Adrenal gland (tissue), 12 donors: ENCODE results near the gene DLK2. TPM values are rescaled to one million over a fixed set of nuclear protein-coding genes. Genes with fewer than 3 reads are reported as not detected.

Experiments
- DNase-seq, 7 donors: peaks; one replicate each; pipeline ENCODE4 v3.0.0-alpha.2; 2019 to 2020
- H3K27ac ChIP-seq, 5 donors: fragments of 200-600 bp; sonication (generic) in 4 of 5; 1 replicate in 3 of 5; 2 replicates in 2 of 5; pipeline versions ENCODE4 v1.5.1 to v1.8.0; 2016 to 2020; ENCODE audit warnings: mild to moderate bottlenecking in 1 of 5
- H3K27me3 ChIP-seq: fragments of 200-600 bp; 2 replicates; pipeline ENCODE4 v1.8.0; 2021
- H3K36me3 ChIP-seq, 2 donors: fragments of 200-600 bp; replicated peaks in 1 of 2; 1 replicate in 1 of 2; 2 replicates in 1 of 2; pipeline versions ENCODE4 v1.5.1 to v1.8.0; 2018 to 2022
- H3K4me1 ChIP-seq, 2 donors: fragments of 200-600 bp; replicated peaks in 1 of 2; 1 replicate in 1 of 2; 2 replicates in 1 of 2; pipeline versions ENCODE4 v1.5.1 to v1.8.0; 2018 to 2021
- H3K4me3 ChIP-seq, 4 donors: fragments of 200-600 bp; sonication (generic) in 3 of 4; one replicate each; pipeline ENCODE4 v1.5.1; 2016 to 2018
- H3K9me3 ChIP-seq, 3 donors: fragments of 200-600 bp; sonication (generic) in 1 of 3; replicated peaks in 1 of 3; 1 replicate in 2 of 3; 2 replicates in 1 of 3; pipeline versions ENCODE4 v1.5.1 to v1.8.0; 2016 to 2021
- CTCF ChIP-seq, 6 experiments: fragments of 450-650 bp in 4 of 6; fragments of 200-600 bp in 2 of 6; sonication (generic) in 1 of 6; IDR thresholded peaks; 1 replicate in 5 of 6; 2 replicates in 1 of 6; pipeline versions ENCODE4 v1.5.1 to v1.8.0; 2016 to 2021; ENCODE audit warnings: antibody characterized with exemption in 6 of 6, mild to moderate bottlenecking in 2 of 6, moderate library complexity in 1 of 6
- POLR2A ChIP-seq, 2 donors: fragments of 450-650 bp; IDR thresholded peaks; one replicate each; pipeline ENCODE4 v1.6.1; 2017; ENCODE audit warnings: antibody characterized with exemption in 2 of 2, mild to moderate bottlenecking in 2 of 2, moderate library complexity in 1 of 2
- WGBS, 4 donors: extraction: QIAGEN DNeasy Blood & Tissue Kit in 2 of 4; methylation state at CpG; one replicate each; pipeline versions ENCODE4 v1.1.5 to v1.1.7; 2013 to 2017; 5-methylcytosine and 5-hydroxymethylcytosine counted together
- intact Hi-C, 2 donors: fragments of 100-400 bp; cut with DNase I; formaldehyde crosslinking; loops; one replicate each; pipeline versions ENCODE4 v1.14.1 to v1.15.0; 2022 to 2023
- polyA plus RNA-seq, 3 donors: library from polyadenylated mRNA; stranded (reverse); fragments of 200-250 nt in 2 of 3; fragments of 350-450 nt in 1 of 3; fragmentation: Illumina TruSeq in 1 of 3; extraction: RNeasy Lipid Tissue Mini Kit (QIAGEN cat#74804) in 1 of 3; gene quantifications; one replicate each; pipeline ENCODE4 v1.2.3, GENCODE V29; 2013 to 2014
- total RNA-seq, 9 donors: library from RNA; depleted of rRNA in 4 of 9; stranded (reverse); fragments of >200 nt in 4 of 9; fragments of 120-200 nt in 1 of 9; fragmentation: NEBNext Ultra II Directional in 1 of 9; extraction: Animal tissue kit (Norgen Biotek cat#: 25700) in 1 of 9; gene quantifications; one replicate each; pipeline versions ENCODE4 v1.1.0 to v1.2.4, GENCODE V29; 2013 to 2023
- donor health status: healthy with polysubstance abuse.
- donor health status: Bipolar disorder and iron deficiency.
- donor health status: DM: yes; HTN: yes; CAD: no.
- donor health status: DM: no; HTN: no; CAD: no.
- donor health status: DM: no; HTN: no; CAD: no.
- donor health status: DM: yes; HTN: yes; CAD: no.

The DLK2 gene
- total and polyA plus RNA-seq, 12 donors, result 0.14 to 3.9 (median 1.1) TPM; not detected in 4

- peaks cover 3 to 11% of the 10 kb centered on the region in 2 donors for H3K4me1 ChIP-seq
- peaks cover 0 to 39% of the 10 kb centered on the region in 2 donors for H3K36me3 ChIP-seq
- H3K27me3 ChIP-seq, result peaks cover 4% of the 10 kb centered on the region
- H3K4me3 ChIP-seq, result no peak overlapping the region
- 93 to 100% (median 96%) methylated on average over 4 of the region's 4 CpGs for WGBS, 4 donors
- H3K9me3 ChIP-seq, result no peaks in the 10 kb centered on the region
- H3K27ac ChIP-seq, result no peak overlapping the region
- intact Hi-C loops, result loop anchor here (5.0 kb wide), 2 partner anchors 44 to 54 kb away; no protein-coding TSS in a partner anchor
- no peak for TF ChIP-seq POLR2A (IDR thresholded peaks at IDR 0.05)
- no peak for TF ChIP-seq CTCF (IDR thresholded peaks at IDR 0.05)
- DNase-seq, result no peak
These were observed 2.5 kb downstream of the DLK2 start for GRCh38 chr6:43452896-43453295.

GRCh38 chr6:43451939-43452338, 3.4 kb downstream of the DLK2 start:
- Histone ChIP-seq H3K4me1 (peaks cover 3 to 11% of the 10 kb centered on the region in 2 donors), H3K4me3 (no peak overlapping the region), H3K27ac (no peak overlapping the region), H3K27me3 (peaks cover 4% of the 10 kb centered on the region), H3K36me3 (peaks cover 0 to 48% of the 10 kb centered on the region in 2 donors), H3K9me3 (no peaks in the 10 kb centered on the region)
- intact Hi-C loops, result loop anchor here (5.0 kb wide), 2 partner anchors 45 to 55 kb away; no protein-coding TSS in a partner anchor
- DNase-seq, result no peak
- WGBS, 4 donors, result 86 to 96% (median 93%) methylated on average over 7 to 8 of the region's 8 CpGs
- TF ChIP-seq POLR2A (IDR thresholded peaks at IDR 0.05) (no peak), CTCF (IDR thresholded peaks at IDR 0.05) (no peak)

- Histone ChIP-seq H3K4me1 (peaks cover 3 to 11% of the 10 kb centered on the region in 2 donors), H3K36me3 (peaks cover 0 to 50% of the 10 kb centered on the region in 2 donors), H3K27me3 (peaks cover 3% of the 10 kb centered on the region), H3K4me3 (no peak overlapping the region), H3K9me3 (no peaks in the 10 kb centered on the region), H3K27ac (no peak overlapping the region)
- 64 to 86% (median 82%) methylated on average over 2 to 4 of the region's 4 CpGs for WGBS, 4 donors
- intact Hi-C loops, result loop anchor here (5.0 kb wide), 2 partner anchors 46 to 56 kb away; no protein-coding TSS in a partner anchor
- no peak for DNase-seq
- no peak for TF ChIP-seq POLR2A (IDR thresholded peaks at IDR 0.05)
- no peak for TF ChIP-seq CTCF (IDR thresholded peaks at IDR 0.05)
These were observed 4.0 kb downstream of the DLK2 start for GRCh38 chr6:43451348-43451747.

- Histone ChIP-seq H3K9me3 (no peaks in the 10 kb centered on the region), H3K4me3 (no peak overlapping the region), H3K36me3 (peaks cover 0 to 56% of the 10 kb centered on the region in 2 donors), H3K27me3 (no peaks in the 10 kb centered on the region), H3K4me1 (peaks cover 0 to 8% of the 10 kb centered on the region in 2 donors), H3K27ac (no peak overlapping the region)
- no peak for DNase-seq
- intact Hi-C loops, result loop anchor here (5.0 kb wide), 2 partner anchors 47 to 57 kb away; no protein-coding TSS in a partner anchor
- no peak for TF ChIP-seq CTCF (IDR thresholded peaks at IDR 0.05)
- no peak for TF ChIP-seq POLR2A (IDR thresholded peaks at IDR 0.05)
- WGBS, 4 donors, result 91 to 97% (median 95%) methylated on average over 10 to 13 of the region's 13 CpGs
These were observed 4.6 kb downstream of the DLK2 start for GRCh38 chr6:43450699-43451131.
